CD4-positive, alpha-beta T cell treated with Interferon gamma for 1 hour (primary cell): Measurements from ENCODE around the gene VPS37C.
A peak's percentile ranks its signal among the peaks of the same experiment; 100 is the strongest.
"Not testable (repeated sequence)": the region's sequence is repeated elsewhere in the genome, so short reads cannot be mapped to it uniquely, and the experiment has no call there.

Experiments used
- DNase-seq: peaks from one replicate; pipeline ENCODE4 v3.0.0-alpha.2; 2020

Gene VPS37C

GRCh38 chr11:61115498-61116224 is 45.6 kb downstream of the VPS37C start:
- DNase-seq, result no peak

GRCh38 chr11:61114913-61115312 is 46.3 kb downstream of the VPS37C start:
- DNase-seq, result no peak

DNA sequence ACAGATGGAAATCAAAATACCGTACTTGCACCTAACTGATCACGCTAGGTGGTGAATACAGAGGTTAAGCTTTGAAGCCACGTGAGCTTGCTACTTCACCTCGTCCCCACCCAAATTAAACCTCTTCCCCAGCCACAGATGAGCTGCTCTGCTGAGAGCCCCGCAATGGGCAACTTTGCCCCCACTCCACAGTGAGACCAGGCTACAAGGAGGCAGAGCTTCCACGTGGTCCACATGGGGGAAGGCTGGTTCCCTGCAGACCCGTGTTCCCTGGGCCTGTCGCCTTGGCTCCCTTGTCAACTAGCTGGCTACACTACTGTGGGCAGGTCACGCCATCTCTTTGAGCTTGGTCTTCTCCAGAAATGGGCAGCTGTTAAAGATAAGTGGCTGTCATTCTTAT is 48.0 kb downstream of the VPS37C start:
- DNase-seq, result no peak

- no peak for DNase-seq
Observed at GRCh38 chr11:61112575-61112974, 48.7 kb downstream of the VPS37C start.

DNA sequence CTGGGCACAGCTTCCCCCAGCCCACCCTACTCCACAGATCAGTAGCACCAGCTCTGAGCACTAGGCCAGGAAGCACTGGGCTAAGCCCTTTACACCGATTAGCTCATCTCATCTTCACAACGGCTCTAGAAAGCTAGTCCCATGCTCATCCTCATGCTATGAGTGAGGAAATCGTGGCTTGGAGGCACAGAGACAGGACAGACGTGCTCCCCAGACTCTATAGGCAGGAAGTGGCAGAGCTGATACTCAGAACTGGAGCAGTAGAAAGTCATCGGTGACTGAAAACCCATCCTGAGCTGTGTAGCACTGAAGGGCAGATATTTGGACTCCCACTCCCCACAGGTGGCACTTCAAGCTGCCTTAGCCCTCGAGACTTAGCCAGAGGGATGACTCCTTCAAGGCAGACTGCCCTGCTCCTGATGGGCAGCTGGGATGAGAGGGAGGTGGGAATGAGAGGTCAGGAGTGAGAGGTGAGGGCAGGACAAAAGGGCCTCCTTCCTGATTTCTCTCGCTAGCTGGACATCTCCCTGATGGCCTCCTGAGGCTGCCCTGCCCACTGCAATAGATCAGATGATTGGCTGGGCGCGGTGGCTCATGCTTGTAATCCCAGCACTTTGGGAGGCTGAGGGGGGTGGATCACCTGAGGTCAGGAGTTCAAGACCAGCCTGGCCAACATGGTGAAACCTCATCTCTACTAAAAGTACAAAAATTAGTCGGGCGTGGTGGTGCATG is 49.3 kb downstream of the VPS37C start:
- DNase-seq, result peak; percentile 32

DNA sequence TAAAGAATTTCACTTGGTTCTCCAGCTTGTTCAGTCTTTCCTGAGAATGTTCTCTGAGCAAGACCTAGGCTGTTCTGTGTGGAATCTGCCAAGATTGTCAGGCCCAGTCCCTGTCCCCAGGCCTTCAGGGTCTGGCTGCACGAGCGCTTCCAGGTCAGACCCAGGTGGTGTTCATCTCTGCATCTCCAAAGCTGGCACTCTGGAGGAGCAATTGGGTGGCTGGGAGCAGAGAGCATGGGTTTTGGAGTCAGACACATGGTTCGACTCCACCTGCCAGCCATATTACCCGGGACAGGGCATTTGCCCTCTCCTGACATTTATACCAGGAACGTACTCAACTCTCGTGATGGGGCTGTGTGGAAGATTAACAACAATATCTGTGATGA is 50.2 kb downstream of the VPS37C start:
- DNase-seq, result no peak

- no peak for DNase-seq
Observed at GRCh38 chr11:61110255-61111049, 50.8 kb downstream of the VPS37C start.

- no peak for DNase-seq
Observed at GRCh38 chr11:61109671-61110070, 51.6 kb downstream of the VPS37C start.

- no peak for DNase-seq
Observed at GRCh38 chr11:61108847-61109585, 52.2 kb downstream of the VPS37C start.

DNA sequence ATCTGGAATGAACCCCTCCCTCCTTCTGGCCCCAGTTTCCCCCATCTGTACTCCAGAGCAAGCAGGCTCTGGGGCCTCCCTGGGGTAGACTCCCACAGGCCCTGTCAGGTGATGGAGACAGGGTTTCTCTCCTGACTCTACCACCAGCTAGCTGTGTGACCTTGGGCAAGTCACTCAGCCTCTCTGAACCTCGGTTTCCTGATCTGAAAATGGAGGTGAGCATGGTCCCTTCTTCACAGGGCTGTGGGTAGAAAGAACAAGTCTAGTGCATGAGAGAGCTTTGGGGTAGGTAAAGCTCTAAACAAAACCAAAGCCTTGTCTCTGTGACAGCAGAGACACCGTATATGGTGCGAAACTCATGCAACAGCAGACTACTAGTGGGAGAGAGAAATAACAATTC is 53.3 kb downstream of the VPS37C start:
- no peak for DNase-seq

DNA sequence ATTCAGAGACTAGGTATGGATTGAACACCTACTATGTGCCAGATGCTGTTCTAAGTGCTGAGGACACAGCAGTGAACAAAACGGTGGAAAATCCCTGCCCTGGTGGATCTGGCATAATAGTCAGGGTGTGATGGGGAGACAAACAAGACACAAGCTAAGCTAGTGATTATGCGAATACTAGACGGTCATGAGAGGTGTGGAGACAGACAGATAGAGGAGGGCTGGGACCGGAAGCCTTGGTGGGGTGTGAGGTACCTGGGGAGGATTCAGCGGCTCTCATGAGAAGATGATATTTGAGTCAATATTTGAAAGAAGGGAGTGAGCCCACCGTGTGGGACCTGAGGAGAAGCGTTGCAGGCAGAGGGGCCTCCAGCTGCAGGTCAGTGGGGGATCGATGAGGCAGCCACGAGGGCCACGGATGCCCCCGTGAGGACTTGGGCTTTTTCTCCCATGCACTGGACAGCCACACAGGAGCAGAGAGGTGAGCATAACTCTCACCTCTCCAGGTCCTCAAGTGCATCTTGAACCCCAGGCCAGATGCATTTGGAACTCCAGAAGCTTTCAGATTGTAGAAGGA is 54.2 kb downstream of the VPS37C start:
- DNase-seq, result no peak

DNA sequence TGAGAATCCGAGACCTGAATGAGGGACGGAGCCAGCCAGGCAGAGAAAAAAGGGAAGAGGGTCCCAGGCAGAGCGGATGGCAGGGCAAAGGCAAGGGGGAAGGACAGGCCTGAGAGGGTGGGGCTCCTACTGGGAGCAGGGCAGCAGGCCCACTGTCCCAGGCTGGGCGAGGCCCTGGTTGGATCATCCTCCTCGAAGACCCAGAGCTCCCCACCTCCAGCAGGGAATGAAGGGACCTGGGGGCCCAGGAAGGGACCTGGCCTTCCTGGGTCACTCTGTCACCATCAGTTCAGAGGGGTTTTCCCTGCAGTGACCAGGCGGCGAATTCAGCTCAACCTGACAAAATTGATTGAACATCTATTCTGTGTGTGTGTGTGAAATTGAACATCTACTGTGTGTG is 54.9 kb downstream of the VPS37C start:
- no peak for DNase-seq

- no peak for DNase-seq
Observed at GRCh38 chr11:61104963-61105362, 56.3 kb downstream of the VPS37C start.

- DNase-seq, result no peak
Observed at GRCh38 chr11:61103851-61104423, 57.3 kb downstream of the VPS37C start.

GRCh38 chr11:61102667-61103571 is 58.3 kb downstream of the VPS37C start:
- DNase-seq, result no peak

DNA sequence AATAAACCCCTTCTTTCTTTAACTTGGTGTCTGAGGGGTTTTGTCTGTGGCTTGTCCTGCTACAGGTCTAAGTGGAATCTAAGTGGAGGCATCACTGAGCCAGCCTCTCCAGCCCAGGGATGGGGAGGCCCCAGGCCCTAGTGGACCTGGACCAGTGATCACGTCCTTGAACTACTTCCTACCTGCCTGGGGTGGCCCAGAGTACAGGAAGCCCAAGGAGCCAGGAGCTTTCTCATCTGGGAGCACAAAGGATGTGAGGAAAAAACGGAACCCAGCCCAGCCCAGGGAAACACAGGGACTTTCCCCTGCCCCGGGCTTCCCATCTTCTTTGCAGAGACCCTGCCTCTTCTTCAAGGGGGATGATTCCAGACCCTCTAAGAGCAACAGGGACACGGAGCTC is 62.4 kb downstream of the VPS37C start:
- DNase-seq, result no peak

- DNase-seq, result not testable (repeated sequence)
Observed at GRCh38 chr11:61098261-61098660, 63.0 kb downstream of the VPS37C start.

DNA sequence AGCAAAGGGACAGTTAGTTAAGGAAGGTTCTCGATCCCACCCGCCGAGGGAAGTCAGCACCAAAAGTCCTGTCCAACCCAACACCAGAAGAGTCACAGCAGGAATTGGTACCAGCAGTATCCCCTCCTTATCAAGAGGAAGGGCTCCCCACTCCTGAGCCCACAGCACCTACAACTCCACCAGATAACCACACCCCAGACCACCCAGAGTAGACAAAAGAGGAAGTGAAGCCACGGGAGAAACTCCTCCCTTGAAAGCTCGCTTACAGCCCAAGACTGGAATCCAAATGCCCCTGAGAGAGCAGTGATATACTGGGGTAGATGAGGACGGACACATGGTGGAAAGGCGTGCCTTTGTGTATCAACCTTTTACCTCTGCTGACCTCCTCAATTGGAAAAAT is 66.2 kb downstream of the VPS37C start:
- peak; percentile 40 for DNase-seq

DNA sequence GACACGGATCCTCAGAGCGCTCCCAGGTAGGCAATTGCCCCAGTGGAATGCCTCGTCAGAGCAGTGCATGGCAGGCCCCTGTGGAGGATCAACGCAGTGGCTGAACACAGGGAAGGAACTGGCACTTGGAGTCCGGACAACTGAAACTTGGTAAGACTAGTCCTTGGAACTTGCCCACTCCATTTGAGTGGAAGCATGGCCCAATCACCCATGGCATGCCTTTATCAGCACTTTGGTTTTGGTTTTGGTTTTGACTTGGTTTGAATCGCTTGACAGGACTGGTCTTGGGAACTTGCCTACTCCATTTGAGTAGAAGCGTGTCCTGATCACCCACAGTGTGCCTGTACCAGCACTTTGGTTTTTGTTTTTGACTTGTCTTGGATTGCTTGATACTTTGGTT is 67.1 kb downstream of the VPS37C start:
- not testable (repeated sequence) for DNase-seq

GRCh38 chr11:61092908-61093763 is 68.1 kb downstream of the VPS37C start:
- no peak for DNase-seq
